ENCODE data around the gene MBD6.

Gene MBD6

GRCh38 chr12:57563358-57563757, 40.7 kb downstream of the MBD6 start:
- Histone ChIP-seq H3K27me3 (ENCODE audit: insufficient read depth, poor library complexity, severe bottlenecking) (peaks cover 19% of the 10 kb centered on the region), H3K27ac (replicated peaks) (no peak overlapping the region), H3K4me3 (replicated peaks; ENCODE audit: insufficient read depth, low read length) (no peak overlapping the region)
- TF ChIP-seq REST (IDR thresholded peaks at IDR 0.05; ENCODE audit: insufficient replicate concordance, low read depth) (no peak), POLR2AphosphoS5 (IDR thresholded peaks at IDR 0.05; ENCODE audit: low read depth) (no peak), CTCF (IDR thresholded peaks at IDR 0.05; ENCODE audit: insufficient read depth, low read length) (no peak)
- DNase-seq (ENCODE audit: low read depth in 1 of 2, low spot score in 1 of 2) = no peak

GRCh38 chr12:57564178-57564740, 41.6 kb downstream of the MBD6 start:
- Histone ChIP-seq H3K27ac (replicated peaks) (no peak overlapping the region), H3K27me3 (ENCODE audit: insufficient read depth, poor library complexity, severe bottlenecking) (peaks cover 19% of the 10 kb centered on the region), H3K4me3 (replicated peaks; ENCODE audit: insufficient read depth, low read length) (no peak overlapping the region)
- TF ChIP-seq SPI1 (IDR thresholded peaks at IDR 0.05; ENCODE audit: borderline replicate concordance, low read depth) (no peak), POLR2AphosphoS5 (IDR thresholded peaks at IDR 0.05; ENCODE audit: low read depth) (no peak), REST (IDR thresholded peaks at IDR 0.05; ENCODE audit: insufficient replicate concordance, low read depth) (no peak), GABPA (IDR thresholded peaks at IDR 0.05; ENCODE audit: low read depth) (no peak), CTCF (IDR thresholded peaks at IDR 0.05; ENCODE audit: insufficient read depth, low read length) (no peak)
- DNase-seq (ENCODE audit: low read depth in 1 of 2, low spot score in 1 of 2) = no peak

- H3K4me3 ChIP-seq (replicated peaks; ENCODE audit: insufficient read depth, low read length) = no peak overlapping the region
- no peak overlapping the region for H3K27ac ChIP-seq (replicated peaks)
- no peak for DNase-seq (ENCODE audit: low read depth in 1 of 2, low spot score in 1 of 2)
- TF ChIP-seq GABPA (IDR thresholded peaks at IDR 0.05; ENCODE audit: low read depth) = no peak
- no peak for TF ChIP-seq SPI1 (IDR thresholded peaks at IDR 0.05; ENCODE audit: borderline replicate concordance, low read depth)
- TF ChIP-seq POLR2AphosphoS5 (IDR thresholded peaks at IDR 0.05; ENCODE audit: low read depth) = no peak
- TF ChIP-seq CTCF (IDR thresholded peaks at IDR 0.05; ENCODE audit: insufficient read depth, low read length) = no peak
- no peak for TF ChIP-seq REST (IDR thresholded peaks at IDR 0.05; ENCODE audit: insufficient replicate concordance, low read depth)
- H3K27me3 ChIP-seq (ENCODE audit: insufficient read depth, poor library complexity, severe bottlenecking) = peaks cover 4% of the 10 kb centered on the region
Measured at GRCh38 chr12:57568838-57569237, 46.2 kb downstream of the MBD6 start.

Measured in HL-60 (cell line).